ENCODE results near the gene NAV2.

Gene NAV2

GRCh38 chr11:19879307-19880087 is 166.9 kb downstream of the NAV2 start:
- no peaks in the 10 kb centered on the region for H3K9me3 ChIP-seq (ENCODE audit: control insufficient read depth in 2 of 2, low read length in 2 of 2)
- peaks cover 0 to 2% of the 10 kb centered on the region in 2 donors for H3K4me1 ChIP-seq (ENCODE audit: control insufficient read depth in 2 of 2, insufficient read depth in 2 of 2, low read length in 2 of 2)
- H3K36me3 ChIP-seq (ENCODE audit: control insufficient read depth in 2 of 2, insufficient read depth in 2 of 2, low read length in 2 of 2) = peaks cover 3 to 5% of the 10 kb centered on the region in 2 donors
- H3K27ac ChIP-seq (ENCODE audit: low read depth in 2 of 2, low read length in 2 of 2) = no peak overlapping the region
- H3K9ac ChIP-seq (ENCODE audit: low read depth in 1 of 2, low read length in 2 of 2) = no peak overlapping the region
- H3K4me3 ChIP-seq (ENCODE audit: low read length in 2 of 2) = no peak overlapping the region
- no peaks in the 10 kb centered on the region for H3K27me3 ChIP-seq (ENCODE audit: control insufficient read depth in 2 of 2, insufficient read depth in 2 of 2, low read length in 2 of 2)

DNA sequence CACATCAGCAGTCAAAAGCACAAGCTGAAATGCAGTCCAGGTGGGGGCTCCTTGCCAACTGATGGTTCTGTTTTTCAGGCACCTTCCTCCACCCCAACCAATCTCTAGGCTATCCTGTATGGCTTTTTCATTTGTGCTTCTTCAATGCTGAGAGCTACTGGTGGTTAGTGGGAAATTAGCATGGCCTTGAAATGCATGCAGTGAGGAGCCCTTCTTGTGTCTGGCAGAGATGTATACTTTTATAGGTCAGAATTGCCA is 167.4 kb downstream of the NAV2 start:
- Histone ChIP-seq H3K27me3 (ENCODE audit: control insufficient read depth in 2 of 2, insufficient read depth in 2 of 2, low read length in 2 of 2) (no peaks in the 10 kb centered on the region), H3K4me3 (ENCODE audit: low read length in 2 of 2) (no peak overlapping the region), H3K9ac (ENCODE audit: low read depth in 1 of 2, low read length in 2 of 2) (no peak overlapping the region), H3K36me3 (ENCODE audit: control insufficient read depth in 2 of 2, insufficient read depth in 2 of 2, low read length in 2 of 2) (peaks cover 3 to 5% of the 10 kb centered on the region in 2 donors), H3K9me3 (ENCODE audit: control insufficient read depth in 2 of 2, low read length in 2 of 2) (no peaks in the 10 kb centered on the region), H3K27ac (ENCODE audit: low read depth in 2 of 2, low read length in 2 of 2) (no peak overlapping the region), H3K4me1 (ENCODE audit: control insufficient read depth in 2 of 2, insufficient read depth in 2 of 2, low read length in 2 of 2) (peaks cover 0 to 2% of the 10 kb centered on the region in 2 donors)

- Histone ChIP-seq H3K4me3 (ENCODE audit: low read length in 2 of 2) (no peak overlapping the region), H3K36me3 (ENCODE audit: control insufficient read depth in 2 of 2, insufficient read depth in 2 of 2, low read length in 2 of 2) (peaks cover 3 to 5% of the 10 kb centered on the region in 2 donors), H3K9me3 (ENCODE audit: control insufficient read depth in 2 of 2, low read length in 2 of 2) (no peaks in the 10 kb centered on the region), H3K4me1 (ENCODE audit: control insufficient read depth in 2 of 2, insufficient read depth in 2 of 2, low read length in 2 of 2) (peaks cover 0 to 2% of the 10 kb centered on the region in 2 donors), H3K27me3 (ENCODE audit: control insufficient read depth in 2 of 2, insufficient read depth in 2 of 2, low read length in 2 of 2) (no peaks in the 10 kb centered on the region), H3K27ac (ENCODE audit: low read depth in 2 of 2, low read length in 2 of 2) (no peak overlapping the region), H3K9ac (ENCODE audit: low read depth in 1 of 2, low read length in 2 of 2) (no peak overlapping the region)
Observed at GRCh38 chr11:19881177-19881576, 168.5 kb downstream of the NAV2 start.

- peaks cover 3 to 8% of the 10 kb centered on the region in 2 donors for H3K36me3 ChIP-seq (ENCODE audit: control insufficient read depth in 2 of 2, insufficient read depth in 2 of 2, low read length in 2 of 2)
- peaks cover 0 to 2% of the 10 kb centered on the region in 2 donors for H3K4me1 ChIP-seq (ENCODE audit: control insufficient read depth in 2 of 2, insufficient read depth in 2 of 2, low read length in 2 of 2)
- H3K4me3 ChIP-seq (ENCODE audit: low read length in 2 of 2) = no peak overlapping the region
- no peak overlapping the region for H3K27ac ChIP-seq (ENCODE audit: low read depth in 2 of 2, low read length in 2 of 2)
- no peaks in the 10 kb centered on the region for H3K27me3 ChIP-seq (ENCODE audit: control insufficient read depth in 2 of 2, insufficient read depth in 2 of 2, low read length in 2 of 2)
- no peak overlapping the region for H3K9ac ChIP-seq (ENCODE audit: low read depth in 1 of 2, low read length in 2 of 2)
- no peaks in the 10 kb centered on the region for H3K9me3 ChIP-seq (ENCODE audit: control insufficient read depth in 2 of 2, low read length in 2 of 2)
Observed at GRCh38 chr11:19882356-19882755, 169.7 kb downstream of the NAV2 start.

- H3K9ac ChIP-seq (ENCODE audit: low read depth in 1 of 2, low read length in 2 of 2) = no peak overlapping the region
- no peak overlapping the region for H3K4me3 ChIP-seq (ENCODE audit: low read length in 2 of 2)
- H3K4me1 ChIP-seq (ENCODE audit: control insufficient read depth in 2 of 2, insufficient read depth in 2 of 2, low read length in 2 of 2) = no peaks in the 10 kb centered on the region
- no peak overlapping the region for H3K27ac ChIP-seq (ENCODE audit: low read depth in 2 of 2, low read length in 2 of 2)
- H3K9me3 ChIP-seq (ENCODE audit: control insufficient read depth in 2 of 2, low read length in 2 of 2) = no peaks in the 10 kb centered on the region
- H3K36me3 ChIP-seq (ENCODE audit: control insufficient read depth in 2 of 2, insufficient read depth in 2 of 2, low read length in 2 of 2) = peaks cover 3 to 5% of the 10 kb centered on the region in 2 donors
- H3K27me3 ChIP-seq (ENCODE audit: control insufficient read depth in 2 of 2, insufficient read depth in 2 of 2, low read length in 2 of 2) = no peaks in the 10 kb centered on the region
Observed at GRCh38 chr11:19886498-19886897, 173.9 kb downstream of the NAV2 start.

GRCh38 chr11:19887842-19888241 is 175.2 kb downstream of the NAV2 start:
- H3K27me3 ChIP-seq (ENCODE audit: control insufficient read depth in 2 of 2, insufficient read depth in 2 of 2, low read length in 2 of 2) = no peaks in the 10 kb centered on the region
- H3K27ac ChIP-seq (ENCODE audit: low read depth in 2 of 2, low read length in 2 of 2) = no peak overlapping the region
- H3K4me3 ChIP-seq (ENCODE audit: low read length in 2 of 2) = no peak overlapping the region
- no peaks in the 10 kb centered on the region for H3K9me3 ChIP-seq (ENCODE audit: control insufficient read depth in 2 of 2, low read length in 2 of 2)
- no peak overlapping the region for H3K9ac ChIP-seq (ENCODE audit: low read depth in 1 of 2, low read length in 2 of 2)
- no peaks in the 10 kb centered on the region for H3K4me1 ChIP-seq (ENCODE audit: control insufficient read depth in 2 of 2, insufficient read depth in 2 of 2, low read length in 2 of 2)
- peaks cover 3 to 5% of the 10 kb centered on the region in 2 donors for H3K36me3 ChIP-seq (ENCODE audit: control insufficient read depth in 2 of 2, insufficient read depth in 2 of 2, low read length in 2 of 2)

GRCh38 chr11:19889531-19889930 is 176.9 kb downstream of the NAV2 start:
- Histone ChIP-seq H3K4me1 (ENCODE audit: control insufficient read depth in 2 of 2, insufficient read depth in 2 of 2, low read length in 2 of 2) (no peaks in the 10 kb centered on the region), H3K27ac (ENCODE audit: low read depth in 2 of 2, low read length in 2 of 2) (no peak overlapping the region), H3K9me3 (ENCODE audit: control insufficient read depth in 2 of 2, low read length in 2 of 2) (no peaks in the 10 kb centered on the region), H3K4me3 (ENCODE audit: low read length in 2 of 2) (no peak overlapping the region), H3K36me3 (ENCODE audit: control insufficient read depth in 2 of 2, insufficient read depth in 2 of 2, low read length in 2 of 2) (peaks cover under 1 to 8% of the 10 kb centered on the region in 2 donors), H3K27me3 (ENCODE audit: control insufficient read depth in 2 of 2, insufficient read depth in 2 of 2, low read length in 2 of 2) (no peaks in the 10 kb centered on the region), H3K9ac (ENCODE audit: low read depth in 1 of 2, low read length in 2 of 2) (no peak overlapping the region)

DNA sequence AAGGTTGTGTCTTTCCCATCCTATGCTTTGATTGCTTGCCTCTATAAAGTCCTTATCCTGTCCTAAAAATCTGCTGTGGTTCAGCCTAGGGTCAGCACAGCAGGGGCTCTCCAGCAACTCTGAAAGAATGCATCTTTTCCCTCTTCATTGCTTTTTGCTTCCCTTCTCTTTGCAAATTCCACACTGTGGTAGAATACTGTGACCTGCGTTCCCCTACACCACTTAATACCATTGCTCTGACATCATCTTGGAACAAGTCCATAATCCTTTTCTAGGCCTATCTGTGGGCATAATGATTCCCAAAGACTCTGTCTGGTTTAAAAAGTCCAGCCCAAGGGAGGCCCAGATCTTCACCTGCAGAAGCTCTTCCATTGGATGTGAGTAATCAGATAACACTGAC is 177.7 kb downstream of the NAV2 start:
- Histone ChIP-seq H3K27me3 (ENCODE audit: control insufficient read depth in 2 of 2, insufficient read depth in 2 of 2, low read length in 2 of 2) (no peaks in the 10 kb centered on the region), H3K9ac (ENCODE audit: low read depth in 1 of 2, low read length in 2 of 2) (no peak overlapping the region), H3K4me1 (ENCODE audit: control insufficient read depth in 2 of 2, insufficient read depth in 2 of 2, low read length in 2 of 2) (no peaks in the 10 kb centered on the region), H3K9me3 (ENCODE audit: control insufficient read depth in 2 of 2, low read length in 2 of 2) (no peaks in the 10 kb centered on the region), H3K4me3 (ENCODE audit: low read length in 2 of 2) (no peak overlapping the region), H3K36me3 (ENCODE audit: control insufficient read depth in 2 of 2, insufficient read depth in 2 of 2, low read length in 2 of 2) (peaks cover 0 to 8% of the 10 kb centered on the region in 2 donors), H3K27ac (ENCODE audit: low read depth in 2 of 2, low read length in 2 of 2) (no peak overlapping the region)

DNA sequence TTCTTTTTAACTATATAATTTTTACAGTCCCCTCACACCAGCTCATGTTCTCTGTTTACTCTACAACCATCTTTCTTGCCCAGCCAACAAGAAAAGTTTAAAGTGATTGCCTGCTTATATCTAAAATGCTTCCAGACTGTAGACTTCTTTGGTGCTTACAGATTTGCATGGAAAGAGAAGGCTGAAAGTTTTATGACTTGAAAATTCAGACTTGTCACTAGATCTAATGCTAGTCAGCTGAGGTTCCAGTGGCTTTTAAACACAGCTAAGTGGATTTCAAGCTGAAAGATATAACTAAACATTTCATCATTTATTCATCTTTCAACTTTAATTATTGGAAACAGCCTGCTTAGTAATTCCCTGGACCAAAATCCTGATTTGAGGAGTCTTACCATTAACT is 178.4 kb downstream of the NAV2 start:
- Histone ChIP-seq H3K27me3 (ENCODE audit: control insufficient read depth in 2 of 2, insufficient read depth in 2 of 2, low read length in 2 of 2) (no peaks in the 10 kb centered on the region), H3K4me3 (ENCODE audit: low read length in 2 of 2) (no peak overlapping the region), H3K27ac (ENCODE audit: low read depth in 2 of 2, low read length in 2 of 2) (no peak overlapping the region), H3K9ac (ENCODE audit: low read depth in 1 of 2, low read length in 2 of 2) (no peak overlapping the region), H3K9me3 (ENCODE audit: control insufficient read depth in 2 of 2, low read length in 2 of 2) (no peaks in the 10 kb centered on the region), H3K4me1 (ENCODE audit: control insufficient read depth in 2 of 2, insufficient read depth in 2 of 2, low read length in 2 of 2) (no peaks in the 10 kb centered on the region), H3K36me3 (ENCODE audit: control insufficient read depth in 2 of 2, insufficient read depth in 2 of 2, low read length in 2 of 2) (peaks cover 0 to 8% of the 10 kb centered on the region in 2 donors)

- no peaks in the 10 kb centered on the region for H3K9me3 ChIP-seq (ENCODE audit: control insufficient read depth in 2 of 2, low read length in 2 of 2)
- H3K27ac ChIP-seq (ENCODE audit: low read depth in 2 of 2, low read length in 2 of 2) = no peak overlapping the region
- H3K36me3 ChIP-seq (ENCODE audit: control insufficient read depth in 2 of 2, insufficient read depth in 2 of 2, low read length in 2 of 2) = peaks cover 0 to 6% of the 10 kb centered on the region in 2 donors
- H3K9ac ChIP-seq (ENCODE audit: low read depth in 1 of 2, low read length in 2 of 2) = no peak overlapping the region
- H3K27me3 ChIP-seq (ENCODE audit: control insufficient read depth in 2 of 2, insufficient read depth in 2 of 2, low read length in 2 of 2) = no peaks in the 10 kb centered on the region
- no peak overlapping the region for H3K4me3 ChIP-seq (ENCODE audit: low read length in 2 of 2)
- no peaks in the 10 kb centered on the region for H3K4me1 ChIP-seq (ENCODE audit: control insufficient read depth in 2 of 2, insufficient read depth in 2 of 2, low read length in 2 of 2)
Observed at GRCh38 chr11:19892387-19892786, 179.8 kb downstream of the NAV2 start.

Data from mucosa of rectum (tissue), 2 donors.